Measurements from ENCODE around the gene HYOU1. TPM values are rescaled to one million over a fixed set of nuclear protein-coding genes. Genes with fewer than 3 reads are reported as not detected.

The HYOU1 gene
- total and polyA plus RNA-seq, 4 donors = 46.6 to 252 (median 106) TPM

GRCh38 chr11:119093942-119094815, 37.2 kb upstream of the HYOU1 start:
- peaks cover 5 to 36% (median 26%) of the 10 kb centered on the region in 4 donors for H3K36me3 ChIP-seq (ENCODE audit: control insufficient read depth in 4 of 4, insufficient read depth in 4 of 4, low read length in 4 of 4)
- WGBS, 2 donors = 1% methylated on average over 64 to 81 of the region's 81 CpGs
- H3K27ac ChIP-seq (ENCODE audit: low read depth in 1 of 2, low read length in 1 of 2) = peak overlapping the region; percentile 92 to 94
- DNase-seq = peak; percentile 34 to 44 (median 35)
- H3K9me3 ChIP-seq (ENCODE audit: control insufficient read depth in 4 of 4, insufficient read depth in 3 of 4, low read length in 3 of 4) = no peaks in the 10 kb centered on the region
- peak; percentile 32 for ATAC-seq (ENCODE audit: insufficient read depth, low FRiP score)
- H3K27me3 ChIP-seq (ENCODE audit: control insufficient read depth in 3 of 3, insufficient read depth in 3 of 3, low read length in 2 of 3) = no peaks in the 10 kb centered on the region
- no peak for TF ChIP-seq CTCF (IDR thresholded peaks at IDR 0.05; ENCODE audit: control extremely low read depth, extremely low read depth)
- H3K9ac ChIP-seq (ENCODE audit: insufficient read depth in 1 of 2, low read length in 2 of 2) = peak overlapping the region; percentile 70 to 77
- peak overlapping the region; percentile 73 for H3K4me3 ChIP-seq
- peaks cover 8 to 39% (median 18%) of the 10 kb centered on the region in 5 donors for H3K4me1 ChIP-seq (ENCODE audit: control insufficient read depth in 5 of 5, insufficient read depth in 5 of 5, low read length in 5 of 5)

- no peak for TF ChIP-seq CTCF (IDR thresholded peaks at IDR 0.05; ENCODE audit: control extremely low read depth, extremely low read depth)
- Histone ChIP-seq H3K9me3 (ENCODE audit: control insufficient read depth in 4 of 4, insufficient read depth in 3 of 4, low read length in 3 of 4) (no peaks in the 10 kb centered on the region), H3K4me3 (no peak overlapping the region), H3K27ac (ENCODE audit: low read depth in 1 of 2, low read length in 1 of 2) (no peak overlapping the region), H3K36me3 (ENCODE audit: control insufficient read depth in 4 of 4, insufficient read depth in 4 of 4, low read length in 4 of 4) (peaks cover 5 to 33% (median 23%) of the 10 kb centered on the region in 4 donors), H3K9ac (ENCODE audit: insufficient read depth in 1 of 2, low read length in 2 of 2) (peak overlapping the region; percentile 70 to 77), H3K27me3 (ENCODE audit: control insufficient read depth in 3 of 3, insufficient read depth in 3 of 3, low read length in 2 of 3) (no peaks in the 10 kb centered on the region), H3K4me1 (ENCODE audit: control insufficient read depth in 5 of 5, insufficient read depth in 5 of 5, low read length in 5 of 5) (peaks cover 8 to 39% (median 18%) of the 10 kb centered on the region in 5 donors)
- 52 to 69% methylated on average over 12 of the region's 12 CpGs for WGBS, 2 donors
- peak in 1 of 3 donors; percentile 46 for DNase-seq
- no peak for ATAC-seq (ENCODE audit: insufficient read depth, low FRiP score)
These were observed 36.2 kb upstream of the HYOU1 start for GRCh38 chr11:119092880-119093842.

- no peak overlapping the region for H3K4me3 ChIP-seq
- ATAC-seq (ENCODE audit: insufficient read depth, low FRiP score) (no peak), DNase-seq (no peak)
- H3K27ac ChIP-seq (ENCODE audit: low read depth in 1 of 2, low read length in 1 of 2) = no peak overlapping the region
- no peak for TF ChIP-seq CTCF (IDR thresholded peaks at IDR 0.05; ENCODE audit: control extremely low read depth, extremely low read depth)
- H3K9ac ChIP-seq (ENCODE audit: insufficient read depth in 1 of 2, low read length in 2 of 2) = no peak overlapping the region
- no peaks in the 10 kb centered on the region for H3K27me3 ChIP-seq (ENCODE audit: control insufficient read depth in 3 of 3, insufficient read depth in 3 of 3, low read length in 2 of 3)
- no peaks in the 10 kb centered on the region for H3K9me3 ChIP-seq (ENCODE audit: control insufficient read depth in 4 of 4, insufficient read depth in 3 of 4, low read length in 3 of 4)
- WGBS, 2 donors = 85 to 87% methylated on average over 13 of the region's 13 CpGs
- H3K36me3 ChIP-seq (ENCODE audit: control insufficient read depth in 4 of 4, insufficient read depth in 4 of 4, low read length in 4 of 4) = peaks cover under 1 to 24% (median 15%) of the 10 kb centered on the region in 4 donors
- peaks cover 8 to 39% (median 18%) of the 10 kb centered on the region in 5 donors for H3K4me1 ChIP-seq (ENCODE audit: control insufficient read depth in 5 of 5, insufficient read depth in 5 of 5, low read length in 5 of 5)
These were observed 35.2 kb upstream of the HYOU1 start for GRCh38 chr11:119091966-119092879.

Measured in lung (tissue), 12 donors.